ENCODE measurements around the gene FABP3.

Gene FABP3

GRCh38 chr1:31327381-31327780, 45.5 kb downstream of the FABP3 start:
- Mint-ChIP-seq H3K36me3 (ENCODE audit: low read depth) (no peaks in the 10 kb centered on the region), H3K4me3 (no peak overlapping the region), H3K9me3 (no peaks in the 10 kb centered on the region), H3K27ac (no peak overlapping the region), H3K27me3 (ENCODE audit: low read depth) (no peaks in the 10 kb centered on the region), H3K4me1 (ENCODE audit: low read depth) (no peaks in the 10 kb centered on the region)

- H3K4me1 Mint-ChIP-seq (ENCODE audit: low read depth) = no peaks in the 10 kb centered on the region
- no peaks in the 10 kb centered on the region for H3K27me3 Mint-ChIP-seq (ENCODE audit: low read depth)
- no peaks in the 10 kb centered on the region for H3K9me3 Mint-ChIP-seq
- H3K27ac Mint-ChIP-seq = no peak overlapping the region
- no peak overlapping the region for H3K4me3 Mint-ChIP-seq
- H3K36me3 Mint-ChIP-seq (ENCODE audit: low read depth) = no peaks in the 10 kb centered on the region
Observed at GRCh38 chr1:31326461-31326860, 46.4 kb downstream of the FABP3 start.

GRCh38 chr1:31324992-31325391, 47.9 kb downstream of the FABP3 start:
- peaks cover 10% of the 10 kb centered on the region for H3K36me3 Mint-ChIP-seq (ENCODE audit: low read depth)
- no peak overlapping the region for H3K27ac Mint-ChIP-seq
- no peak overlapping the region for H3K4me3 Mint-ChIP-seq
- no peaks in the 10 kb centered on the region for H3K4me1 Mint-ChIP-seq (ENCODE audit: low read depth)
- no peaks in the 10 kb centered on the region for H3K9me3 Mint-ChIP-seq
- H3K27me3 Mint-ChIP-seq (ENCODE audit: low read depth) = no peaks in the 10 kb centered on the region

- no peaks in the 10 kb centered on the region for H3K27me3 Mint-ChIP-seq (ENCODE audit: low read depth)
- no peak overlapping the region for H3K4me3 Mint-ChIP-seq
- peaks cover 15% of the 10 kb centered on the region for H3K36me3 Mint-ChIP-seq (ENCODE audit: low read depth)
- H3K27ac Mint-ChIP-seq = no peak overlapping the region
- no peaks in the 10 kb centered on the region for H3K9me3 Mint-ChIP-seq
- H3K4me1 Mint-ChIP-seq (ENCODE audit: low read depth) = no peaks in the 10 kb centered on the region
Observed at GRCh38 chr1:31324093-31324492, 48.8 kb downstream of the FABP3 start.

- Mint-ChIP-seq H3K4me1 (ENCODE audit: low read depth) (no peaks in the 10 kb centered on the region), H3K36me3 (ENCODE audit: low read depth) (peaks cover 29% of the 10 kb centered on the region), H3K27ac (no peak overlapping the region), H3K4me3 (no peak overlapping the region), H3K27me3 (ENCODE audit: low read depth) (no peaks in the 10 kb centered on the region), H3K9me3 (no peaks in the 10 kb centered on the region)
Observed at GRCh38 chr1:31318146-31318545, 54.7 kb downstream of the FABP3 start.

GRCh38 chr1:31315902-31316301, 57.0 kb downstream of the FABP3 start:
- H3K4me3 Mint-ChIP-seq = no peak overlapping the region
- H3K9me3 Mint-ChIP-seq = no peaks in the 10 kb centered on the region
- H3K4me1 Mint-ChIP-seq (ENCODE audit: low read depth) = no peaks in the 10 kb centered on the region
- no peaks in the 10 kb centered on the region for H3K27me3 Mint-ChIP-seq (ENCODE audit: low read depth)
- H3K27ac Mint-ChIP-seq = no peak overlapping the region
- peaks cover 32% of the 10 kb centered on the region for H3K36me3 Mint-ChIP-seq (ENCODE audit: low read depth)
